GM19240 (cell line): ENCODE data around the gene NPB.

Source experiments
- DNase-seq: peaks from one replicate; pipeline ENCODE4 v3.0.0; 2011; ENCODE audit warnings: low spot score; ENCODE audit not compliant: insufficient read length

NPB gene

GRCh38 chr17:81902023-81902652 lies at the start of gene NPB:
Gene NPB (plus strand): TSS chr17:81902238. CDS start chr17:81902278, 40 bp downstream.
- DNase-seq: no peak

- no peak for DNase-seq
Observed at GRCh38 chr17:81854974-81855774, 46.9 kb upstream of the NPB start.

- no peak for DNase-seq
Observed at GRCh38 chr17:81858170-81858966, 43.7 kb upstream of the NPB start.

- DNase-seq: no peak
Observed at GRCh38 chr17:81858967-81859905, 42.8 kb upstream of the NPB start.

- DNase-seq: no peak
Observed at GRCh38 chr17:81859906-81860755, 41.9 kb upstream of the NPB start, which contains the start of gene P4HB. Gene P4HB (minus strand): TSS chr17:81860535. CDS start chr17:81860471, 64 bp downstream.

- DNase-seq: peak; percentile 96
Observed at GRCh38 chr17:81860756-81861568, 41.1 kb upstream of the NPB start.

GRCh38 chr17:81863123-81863675 lies 38.8 kb upstream of the NPB start:
- no peak for DNase-seq

GRCh38 chr17:81863833-81864768 lies 37.9 kb upstream of the NPB start:
- DNase-seq: no peak

GRCh38 chr17:81865358-81865732 lies 36.7 kb upstream of the NPB start:
- DNase-seq: no peak

GRCh38 chr17:81865733-81866439 lies 36.2 kb upstream of the NPB start:
- no peak for DNase-seq

- DNase-seq: no peak
Observed at GRCh38 chr17:81866440-81867169, 35.4 kb upstream of the NPB start.

GRCh38 chr17:81867170-81867990 lies 34.7 kb upstream of the NPB start:
- DNase-seq: no peak

GRCh38 chr17:81867991-81868673 lies 33.9 kb upstream of the NPB start:
- no peak for DNase-seq

GRCh38 chr17:81868674-81869220 lies 33.3 kb upstream of the NPB start:
- no peak for DNase-seq
